SIG-M5 treated with dmso at 0.1 percent for 504 hours (cell line): ENCODE results near the gene BGN.

ENCODE experiments used
- DNase-seq: peaks from one replicate; lab custom pipeline; 2025; ENCODE audit not compliant: unreplicated experiment; lab: John Stamatoyannopoulos, UW

Gene BGN

GRCh38 chrX:153481043-153481442 is 13.7 kb upstream of the BGN start:
- DNase-seq = no peak

- DNase-seq = no peak
Measured at GRCh38 chrX:153482376-153483015, 12.3 kb upstream of the BGN start.

GRCh38 chrX:153485396-153486080 is 9.2 kb upstream of the BGN start:
- no peak for DNase-seq

- DNase-seq = no peak
Measured at GRCh38 chrX:153486171-153486570, 8.6 kb upstream of the BGN start.

- no peak for DNase-seq
Measured at GRCh38 chrX:153487590-153488071, 7.1 kb upstream of the BGN start.

GRCh38 chrX:153488231-153488914 is 6.4 kb upstream of the BGN start:
- no peak for DNase-seq

- no peak for DNase-seq
Measured at GRCh38 chrX:153490217-153490930, 4.4 kb upstream of the BGN start.

GRCh38 chrX:153491351-153491914 is 3.3 kb upstream of the BGN start:
- DNase-seq = no peak

- no peak for DNase-seq
Measured at GRCh38 chrX:153491918-153492317, 2.9 kb upstream of the BGN start.

GRCh38 chrX:153492543-153492942 is 2.2 kb upstream of the BGN start:
- DNase-seq = no peak

GRCh38 chrX:153493085-153493484 is 1.7 kb upstream of the BGN start:
- no peak for DNase-seq

GRCh38 chrX:153494061-153494460 is 719 bp upstream of the BGN start:
- no peak for DNase-seq

- DNase-seq = no peak
Measured at GRCh38 chrX:153495362-153495751, 577 bp downstream of the BGN start.

- DNase-seq = no peak
Measured at GRCh38 chrX:153495903-153496589, 1.3 kb downstream of the BGN start.

GRCh38 chrX:153496590-153496959 is 1.8 kb downstream of the BGN start:
- no peak for DNase-seq

- no peak for DNase-seq
Measured at GRCh38 chrX:153498453-153498852, 3.7 kb downstream of the BGN start.

- no peak for DNase-seq
Measured at GRCh38 chrX:153499341-153499740, 4.6 kb downstream of the BGN start.

- no peak for DNase-seq
Measured at GRCh38 chrX:153499876-153500275, 5.1 kb downstream of the BGN start.

GRCh38 chrX:153500676-153501280 is 6.0 kb downstream of the BGN start:
- no peak for DNase-seq

- DNase-seq = no peak
Measured at GRCh38 chrX:153501530-153501929, 6.8 kb downstream of the BGN start.
